Breast epithelium (tissue), 3 donors: ENCODE measurements around the gene NRP1.

Experiments
- POLR2A ChIP-seq: fragments of 450-650 bp; IDR thresholded peaks from one replicate; pipeline ENCODE4 v1.6.1; 2016; ENCODE audit warnings: antibody characterized with exemption, mild to moderate bottlenecking, moderate library complexity
- POLR2AphosphoS5 ChIP-seq, 3 donors: sonication (generic); formaldehyde crosslinking; IDR thresholded peaks; one replicate each; pipeline ENCODE4 v1.6.1; 2017; ENCODE audit warnings: antibody characterized with exemption in 3 of 3
- TF ChIP-seq, protein P1 (sequence below), 3 donors: fragments of 450-650 bp; IDR thresholded peaks; one replicate each; pipeline ENCODE4 v1.5.1; 2016 to 2017; ENCODE audit warnings: antibody characterized with exemption in 3 of 3, mild to moderate bottlenecking in 3 of 3, moderate library complexity in 3 of 3

DNA sequence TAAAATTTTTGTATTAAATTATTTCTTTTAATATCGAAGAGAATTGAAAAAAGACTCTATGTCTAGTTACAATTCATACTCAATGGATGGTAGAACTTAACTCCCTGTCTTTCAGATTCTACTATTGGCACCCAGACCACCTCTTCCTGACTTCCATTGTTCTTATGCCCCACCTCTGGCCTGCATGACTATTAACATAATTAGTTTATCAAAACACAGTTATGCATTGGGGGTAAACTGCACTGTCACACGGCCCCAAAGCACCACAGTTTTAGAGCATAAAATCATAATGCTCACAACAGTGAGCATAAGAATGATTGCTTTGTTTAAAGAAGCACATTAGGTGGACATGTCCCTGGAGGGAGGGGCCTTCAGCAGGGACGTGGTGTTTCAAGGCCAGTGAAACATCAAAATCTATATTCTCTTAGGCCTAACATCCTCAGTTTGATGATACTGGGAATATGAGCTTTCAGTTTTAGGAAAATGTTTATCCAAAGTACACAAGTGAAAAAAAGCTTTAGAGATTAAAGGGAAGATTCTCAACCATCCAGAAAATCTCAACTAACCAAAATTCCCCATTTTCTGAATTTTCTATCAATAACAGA is 79.8 kb downstream of the NRP1 start:
- TF ChIP-seq, protein P1, sequence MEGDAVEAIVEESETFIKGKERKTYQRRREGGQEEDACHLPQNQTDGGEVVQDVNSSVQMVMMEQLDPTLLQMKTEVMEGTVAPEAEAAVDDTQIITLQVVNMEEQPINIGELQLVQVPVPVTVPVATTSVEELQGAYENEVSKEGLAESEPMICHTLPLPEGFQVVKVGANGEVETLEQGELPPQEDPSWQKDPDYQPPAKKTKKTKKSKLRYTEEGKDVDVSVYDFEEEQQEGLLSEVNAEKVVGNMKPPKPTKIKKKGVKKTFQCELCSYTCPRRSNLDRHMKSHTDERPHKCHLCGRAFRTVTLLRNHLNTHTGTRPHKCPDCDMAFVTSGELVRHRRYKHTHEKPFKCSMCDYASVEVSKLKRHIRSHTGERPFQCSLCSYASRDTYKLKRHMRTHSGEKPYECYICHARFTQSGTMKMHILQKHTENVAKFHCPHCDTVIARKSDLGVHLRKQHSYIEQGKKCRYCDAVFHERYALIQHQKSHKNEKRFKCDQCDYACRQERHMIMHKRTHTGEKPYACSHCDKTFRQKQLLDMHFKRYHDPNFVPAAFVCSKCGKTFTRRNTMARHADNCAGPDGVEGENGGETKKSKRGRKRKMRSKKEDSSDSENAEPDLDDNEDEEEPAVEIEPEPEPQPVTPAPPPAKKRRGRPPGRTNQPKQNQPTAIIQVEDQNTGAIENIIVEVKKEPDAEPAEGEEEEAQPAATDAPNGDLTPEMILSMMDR (IDR thresholded peaks at IDR 0.05), result no peak
- no peak for TF ChIP-seq POLR2A
- no peak for TF ChIP-seq POLR2AphosphoS5 (IDR thresholded peaks at IDR 0.05)
